ENCODE data around the gene LZTR1.
"Not testable (repeated sequence)": the region's sequence is repeated elsewhere in the genome, so short reads cannot be mapped to it uniquely, and the experiment has no call there.

LZTR1 gene

DNA sequence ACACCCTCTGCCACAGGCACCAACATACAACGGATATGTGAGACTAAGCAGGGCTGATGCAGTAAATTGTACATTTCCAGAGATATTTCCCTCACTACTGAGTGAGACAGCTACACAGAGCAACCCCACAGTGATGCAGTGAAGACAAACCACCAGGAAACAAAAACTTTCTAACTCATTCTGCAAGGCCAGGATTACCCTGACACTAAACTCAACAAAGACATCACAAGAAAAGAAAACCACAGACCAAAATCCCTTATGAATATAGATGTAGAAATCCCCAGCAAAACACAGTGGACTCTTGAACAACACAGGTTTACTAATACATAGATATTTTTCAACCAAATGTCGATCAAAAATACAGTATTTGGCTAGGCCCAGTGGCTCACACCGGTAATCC is 51.8 kb downstream of the LZTR1 start:
- DNase-seq (ENCODE audit: extremely low spot score): no peak
- TF ChIP-seq, protein P1, sequence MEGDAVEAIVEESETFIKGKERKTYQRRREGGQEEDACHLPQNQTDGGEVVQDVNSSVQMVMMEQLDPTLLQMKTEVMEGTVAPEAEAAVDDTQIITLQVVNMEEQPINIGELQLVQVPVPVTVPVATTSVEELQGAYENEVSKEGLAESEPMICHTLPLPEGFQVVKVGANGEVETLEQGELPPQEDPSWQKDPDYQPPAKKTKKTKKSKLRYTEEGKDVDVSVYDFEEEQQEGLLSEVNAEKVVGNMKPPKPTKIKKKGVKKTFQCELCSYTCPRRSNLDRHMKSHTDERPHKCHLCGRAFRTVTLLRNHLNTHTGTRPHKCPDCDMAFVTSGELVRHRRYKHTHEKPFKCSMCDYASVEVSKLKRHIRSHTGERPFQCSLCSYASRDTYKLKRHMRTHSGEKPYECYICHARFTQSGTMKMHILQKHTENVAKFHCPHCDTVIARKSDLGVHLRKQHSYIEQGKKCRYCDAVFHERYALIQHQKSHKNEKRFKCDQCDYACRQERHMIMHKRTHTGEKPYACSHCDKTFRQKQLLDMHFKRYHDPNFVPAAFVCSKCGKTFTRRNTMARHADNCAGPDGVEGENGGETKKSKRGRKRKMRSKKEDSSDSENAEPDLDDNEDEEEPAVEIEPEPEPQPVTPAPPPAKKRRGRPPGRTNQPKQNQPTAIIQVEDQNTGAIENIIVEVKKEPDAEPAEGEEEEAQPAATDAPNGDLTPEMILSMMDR (IDR thresholded peaks at IDR 0.05; ENCODE audit: control extremely low read depth, extremely low read depth, low read depth, missing control alignments): no peak
- CTCF ChIA-PET: no interaction called here
- POLR2A ChIA-PET: no interaction called here

DNA sequence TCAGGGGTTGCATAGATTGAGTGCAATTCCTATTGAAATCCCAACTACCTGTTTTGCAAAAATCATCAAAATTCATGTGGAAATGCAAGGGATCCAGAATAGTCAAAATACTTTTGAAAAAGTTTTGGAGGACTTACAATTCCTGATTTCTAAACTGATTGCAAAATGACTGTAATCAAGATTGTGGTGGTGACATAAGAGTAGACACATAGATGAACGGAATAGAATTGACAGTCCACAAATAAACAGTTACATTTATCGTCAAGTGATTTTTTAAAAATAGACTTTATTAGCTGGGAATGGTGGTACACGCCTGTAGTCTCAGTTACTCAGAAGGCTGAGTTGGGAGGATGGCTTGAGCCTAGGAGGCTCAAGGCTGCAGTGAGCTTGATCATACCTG is 52.9 kb downstream of the LZTR1 start:
- DNase-seq (ENCODE audit: extremely low spot score): no peak
- TF ChIP-seq, protein P1 (IDR thresholded peaks at IDR 0.05; ENCODE audit: control extremely low read depth, extremely low read depth, low read depth, missing control alignments): no peak
- CTCF ChIA-PET: no interaction called here
- POLR2A ChIA-PET: no interaction called here

DNA sequence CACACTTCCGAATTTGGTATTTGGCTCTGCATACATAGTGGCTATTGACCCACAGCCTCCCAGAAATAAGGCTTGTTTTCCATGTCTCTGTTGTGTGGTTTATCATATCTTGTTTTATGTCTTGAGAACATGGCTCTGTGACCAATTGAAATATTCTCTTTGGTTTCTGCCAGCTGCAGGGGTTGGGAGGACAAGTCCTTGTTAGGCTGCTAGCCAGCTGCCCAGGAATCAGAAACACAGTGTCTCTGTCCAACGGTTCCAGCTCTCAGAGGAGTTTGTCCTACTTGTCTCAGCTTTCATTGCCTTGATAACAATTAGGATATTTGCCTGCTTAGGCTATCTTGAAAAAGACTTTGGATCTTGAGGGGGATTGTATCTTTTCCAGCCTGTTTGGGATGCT is 56.3 kb downstream of the LZTR1 start:
- DNase-seq (ENCODE audit: extremely low spot score): no peak
- ChIA-PET CTCF (interaction anchor here (1.3 to 1.4 kb wide), 2 partner anchors 32 to 153 kb away, joined by 3 to 4 read pairs; no protein-coding TSS in a partner anchor), POLR2A (no interaction called here)
- TF ChIP-seq, protein P1 (IDR thresholded peaks at IDR 0.05; ENCODE audit: control extremely low read depth, extremely low read depth, low read depth, missing control alignments): no peak

DNA sequence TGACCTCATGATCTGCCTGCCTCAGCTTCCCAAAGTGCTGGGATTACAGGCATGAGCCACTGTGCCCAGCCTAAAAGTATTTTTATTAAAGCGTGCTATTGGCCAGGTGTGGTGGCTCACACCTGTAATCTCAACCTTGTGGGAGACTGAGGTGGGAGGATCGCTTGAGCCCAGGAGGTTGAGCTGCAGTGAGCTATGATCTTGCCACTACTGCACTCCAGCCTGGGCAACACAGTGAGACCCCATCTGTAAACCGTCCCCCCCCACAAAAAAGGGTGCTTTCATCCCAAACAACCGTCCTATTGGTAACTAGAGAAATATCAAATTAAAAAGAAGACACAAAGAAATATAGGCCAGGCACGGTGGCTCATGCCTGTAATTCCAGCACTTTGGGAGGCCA is 57.1 kb downstream of the LZTR1 start:
- POLR2A ChIA-PET; DNase-seq (ENCODE audit: extremely low spot score); CTCF ChIA-PET: not testable (repeated sequence)

DNA sequence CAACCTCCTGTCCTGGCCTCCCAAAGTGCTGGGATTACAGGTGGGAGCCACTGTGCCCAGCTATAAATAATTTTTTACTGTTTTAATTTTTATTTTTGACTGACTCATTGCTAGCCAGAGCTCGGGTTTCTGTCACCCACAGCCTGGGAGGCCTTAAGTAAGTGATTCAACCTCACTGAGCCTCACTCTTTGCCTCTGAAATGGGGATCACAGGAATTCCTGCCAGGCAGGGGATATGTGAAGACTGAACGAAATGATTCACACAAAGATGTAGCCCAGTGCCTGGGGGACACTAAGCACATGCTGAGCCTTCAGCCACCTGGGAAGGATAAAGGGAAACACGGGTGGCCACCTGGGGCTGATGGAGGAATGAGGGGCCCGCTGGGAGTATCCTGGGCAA is 59.8 kb downstream of the LZTR1 start:
- ChIA-PET POLR2A (no interaction called here), CTCF (interaction anchor here (1.2 kb wide), 1 partner anchor 21 kb away, joined by 5 read pairs; no protein-coding TSS in a partner anchor)
- TF ChIP-seq, protein P1 (IDR thresholded peaks at IDR 0.05; ENCODE audit: control extremely low read depth, extremely low read depth, low read depth, missing control alignments): no peak
- no peak for DNase-seq (ENCODE audit: extremely low spot score)

DNA sequence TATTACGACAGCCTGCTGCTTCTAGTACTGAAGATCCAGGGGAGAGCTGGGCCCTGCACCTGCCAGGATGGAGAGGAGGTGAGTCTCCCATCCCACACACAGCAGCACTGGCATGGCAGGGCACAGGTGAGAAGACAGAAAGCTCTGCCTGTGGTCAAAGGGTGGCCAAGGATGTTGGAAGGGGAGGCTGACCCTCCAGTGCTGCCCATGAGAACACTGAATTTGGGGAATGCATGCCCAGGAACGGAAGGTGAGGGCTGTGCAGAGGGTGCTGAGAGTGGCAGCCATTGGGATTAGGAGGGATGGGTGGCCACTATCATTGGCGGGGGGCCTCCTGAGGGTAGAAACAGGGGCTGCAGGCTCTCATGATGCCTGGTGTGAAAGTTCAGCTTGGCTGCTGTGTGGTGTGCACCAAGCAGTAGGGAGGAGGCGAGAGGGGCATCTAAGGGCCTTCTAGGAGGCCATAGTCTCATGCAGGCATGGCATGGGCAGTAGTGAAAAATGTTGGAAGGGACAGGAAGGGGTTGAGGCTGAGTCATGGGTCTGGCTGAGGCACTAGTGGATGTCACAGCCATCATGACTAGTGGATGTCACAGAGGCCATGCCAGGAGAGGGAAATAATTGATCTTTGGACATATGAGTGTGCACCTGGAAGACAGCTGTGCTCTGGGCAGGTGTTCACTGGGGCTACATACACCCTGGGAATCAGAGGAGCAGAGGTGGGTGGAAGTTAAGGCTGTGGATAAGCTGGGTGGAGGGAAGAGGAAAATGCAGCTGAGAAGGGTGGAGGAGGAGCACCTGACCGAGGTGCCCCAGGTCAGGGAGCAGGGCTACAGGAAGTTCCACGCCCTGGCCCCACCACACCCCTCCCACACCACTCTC is 61.1 kb downstream of the LZTR1 start:
- TF ChIP-seq, protein P1 (IDR thresholded peaks at IDR 0.05; ENCODE audit: control extremely low read depth, extremely low read depth, low read depth, missing control alignments): no peak

DNA sequence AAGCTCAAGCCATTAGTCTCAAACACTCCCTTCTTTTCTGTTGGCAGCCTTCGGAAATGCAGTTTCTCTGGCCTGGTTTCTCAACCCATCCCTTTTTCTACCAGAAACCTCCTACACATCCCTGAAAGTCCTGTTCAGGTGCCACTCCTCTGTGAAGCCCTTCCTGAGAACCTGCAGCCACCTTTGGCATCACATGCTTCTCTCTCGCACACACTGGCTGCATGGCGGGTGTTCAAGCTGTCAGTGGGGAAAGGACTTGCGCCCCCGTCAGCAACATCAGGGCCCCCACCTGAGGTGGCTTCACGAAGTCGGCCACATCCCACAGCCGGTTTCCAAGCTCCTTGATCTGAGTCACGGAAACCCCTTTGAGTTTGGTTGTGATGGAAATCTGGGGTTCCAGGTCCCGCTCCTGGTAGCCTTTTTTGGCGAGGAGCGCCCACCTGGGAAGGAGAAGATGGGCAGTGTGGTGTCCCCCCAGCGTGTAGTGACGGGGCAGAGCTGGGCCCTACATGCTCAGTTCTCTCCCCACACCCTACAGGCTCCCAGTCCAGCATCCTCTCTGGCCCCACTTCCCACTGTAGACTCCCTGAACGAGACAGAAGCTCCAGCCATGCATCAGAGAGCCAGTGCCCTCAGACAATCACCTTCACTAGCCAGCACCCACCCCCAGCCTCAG is 61.9 kb downstream of the LZTR1 start:
- ChIA-PET CTCF (interaction anchor here (1.1 kb wide), 1 partner anchor 25 kb away, joined by 3 read pairs; no protein-coding TSS in a partner anchor), POLR2A (no interaction called here)
- TF ChIP-seq, protein P1 (IDR thresholded peaks at IDR 0.05; ENCODE audit: control extremely low read depth, extremely low read depth, low read depth, missing control alignments): no peak
- DNase-seq (ENCODE audit: extremely low spot score): no peak

More for the DNA sequence above, 61.1 kb downstream of the LZTR1 start:
- no peak for DNase-seq (ENCODE audit: extremely low spot score)
- CTCF ChIA-PET: interaction anchor here (1.0 kb wide), 1 partner anchor 22 kb away, joined by 3 read pairs; no protein-coding TSS in a partner anchor
- POLR2A ChIA-PET: no interaction called here

All from GM10248 (cell line).